Measurements from ENCODE around the gene RFTN1. TPM values are rescaled to one million over a fixed set of nuclear protein-coding genes. Genes with fewer than 3 reads are reported as not detected.

The RFTN1 gene
- total and polyA plus RNA-seq, 8 donors: 1.9 to 14.0 (median 2.9) TPM

DNA sequence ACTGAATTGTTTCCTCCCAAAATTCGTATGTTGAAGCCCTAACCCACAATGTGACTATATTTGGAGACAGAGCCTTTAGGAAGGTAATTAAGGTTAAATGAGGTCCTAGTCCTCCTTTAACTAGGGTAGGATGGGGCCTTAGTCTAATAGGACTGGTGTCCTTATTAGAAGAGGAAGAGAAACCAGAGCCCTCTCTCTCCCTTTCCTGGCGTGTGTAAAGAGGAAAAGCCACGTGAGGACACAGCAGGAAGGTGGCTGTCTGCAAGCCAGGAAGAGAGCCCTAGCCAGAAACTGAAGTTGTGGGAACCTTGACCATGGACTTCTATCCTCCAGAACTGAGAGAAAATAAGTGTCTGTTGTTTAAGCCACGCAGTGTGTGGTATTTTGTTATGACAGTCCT lies 154.2 kb downstream of the RFTN1 start:
- Histone ChIP-seq H3K9me3 (no peaks in the 10 kb centered on the region), H3K27ac (no peak overlapping the region), H3K27me3 (no peaks in the 10 kb centered on the region), H3K4me3 (no peak overlapping the region), H3K36me3 (no peaks in the 10 kb centered on the region), H3K4me1 (no peaks in the 10 kb centered on the region)
- no peak for DNase-seq
- intact Hi-C loops (cut with DNase I): no loop called here
- WGBS, 2 donors: 58 to 72% methylated on average over 4 of the region's 4 CpGs
- ATAC-seq: no peak
- no peak for FAIRE-seq
- TF ChIP-seq, protein P1, sequence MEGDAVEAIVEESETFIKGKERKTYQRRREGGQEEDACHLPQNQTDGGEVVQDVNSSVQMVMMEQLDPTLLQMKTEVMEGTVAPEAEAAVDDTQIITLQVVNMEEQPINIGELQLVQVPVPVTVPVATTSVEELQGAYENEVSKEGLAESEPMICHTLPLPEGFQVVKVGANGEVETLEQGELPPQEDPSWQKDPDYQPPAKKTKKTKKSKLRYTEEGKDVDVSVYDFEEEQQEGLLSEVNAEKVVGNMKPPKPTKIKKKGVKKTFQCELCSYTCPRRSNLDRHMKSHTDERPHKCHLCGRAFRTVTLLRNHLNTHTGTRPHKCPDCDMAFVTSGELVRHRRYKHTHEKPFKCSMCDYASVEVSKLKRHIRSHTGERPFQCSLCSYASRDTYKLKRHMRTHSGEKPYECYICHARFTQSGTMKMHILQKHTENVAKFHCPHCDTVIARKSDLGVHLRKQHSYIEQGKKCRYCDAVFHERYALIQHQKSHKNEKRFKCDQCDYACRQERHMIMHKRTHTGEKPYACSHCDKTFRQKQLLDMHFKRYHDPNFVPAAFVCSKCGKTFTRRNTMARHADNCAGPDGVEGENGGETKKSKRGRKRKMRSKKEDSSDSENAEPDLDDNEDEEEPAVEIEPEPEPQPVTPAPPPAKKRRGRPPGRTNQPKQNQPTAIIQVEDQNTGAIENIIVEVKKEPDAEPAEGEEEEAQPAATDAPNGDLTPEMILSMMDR (IDR thresholded peaks at IDR 0.05): no peak

GRCh38 chr3:16358336-16358735 lies 155.2 kb downstream of the RFTN1 start:
- Histone ChIP-seq H3K4me3 (no peak overlapping the region), H3K36me3 (no peaks in the 10 kb centered on the region), H3K4me1 (no peaks in the 10 kb centered on the region), H3K9me3 (no peaks in the 10 kb centered on the region), H3K27ac (no peak overlapping the region), H3K27me3 (no peaks in the 10 kb centered on the region)
- intact Hi-C loops (cut with DNase I): no loop called here
- no peak for DNase-seq
- 78 to 81% methylated on average over 3 of the region's 3 CpGs for WGBS, 2 donors
- TF ChIP-seq, protein P1 (IDR thresholded peaks at IDR 0.05): no peak
- no peak for ATAC-seq
- FAIRE-seq: no peak

- Histone ChIP-seq H3K9me3 (no peaks in the 10 kb centered on the region), H3K27me3 (no peaks in the 10 kb centered on the region), H3K36me3 (no peaks in the 10 kb centered on the region), H3K4me1 (no peaks in the 10 kb centered on the region), H3K27ac (no peak overlapping the region), H3K4me3 (no peak overlapping the region)
- DNase-seq: no peak
- TF ChIP-seq, protein P1 (IDR thresholded peaks at IDR 0.05): no peak
- no peak for ATAC-seq
- 75 to 77% methylated on average over 9 of the region's 9 CpGs for WGBS, 2 donors
- no peak for FAIRE-seq
- intact Hi-C loops (cut with DNase I): no loop called here
These were observed 156.0 kb downstream of the RFTN1 start for GRCh38 chr3:16357186-16358121.

- no peaks in the 10 kb centered on the region for H3K27me3 ChIP-seq
- WGBS, 2 donors: 89 to 93% methylated on average over 6 of the region's 6 CpGs
- no peak for FAIRE-seq
These were observed 157.7 kb downstream of the RFTN1 start for GRCh38 chr3:16355828-16356227.

More at GRCh38 chr3:16355828-16356227, 157.7 kb downstream of the RFTN1 start:
- no peak for ATAC-seq
- intact Hi-C loops (cut with DNase I): no loop called here
- TF ChIP-seq, protein P1 (IDR thresholded peaks at IDR 0.05): no peak
- Histone ChIP-seq H3K36me3 (no peaks in the 10 kb centered on the region), H3K4me3 (no peak overlapping the region), H3K4me1 (no peaks in the 10 kb centered on the region), H3K27ac (no peak overlapping the region), H3K9me3 (no peaks in the 10 kb centered on the region)
- DNase-seq: no peak

Measured in pancreas (tissue), 10 donors.